Measurements from ENCODE around the gene NT5DC3.

Gene NT5DC3

GRCh38 chr12:103882861-103883596 lies 42.0 kb upstream of the NT5DC3 start:
- Histone ChIP-seq H3K9me3 (no peaks in the 10 kb centered on the region), H3K27me3 (no peaks in the 10 kb centered on the region), H3K4me1 (ENCODE audit: control insufficient read depth in 1 of 2, insufficient read depth in 1 of 2, low read depth in 1 of 2, low read length in 1 of 2) (no peaks in the 10 kb centered on the region), H3K4me3 (ENCODE audit: low read depth in 1 of 2, low read length in 1 of 2) (no peak overlapping the region), H3K27ac (no peak overlapping the region), H3K36me3 (no peaks in the 10 kb centered on the region)
- TF ChIP-seq CTCF (IDR thresholded peaks at IDR 0.05) = no peak

GRCh38 chr12:103881261-103881660 lies 40.2 kb upstream of the NT5DC3 start:
- Histone ChIP-seq H3K27ac (no peak overlapping the region), H3K36me3 (no peaks in the 10 kb centered on the region), H3K4me1 (ENCODE audit: control insufficient read depth in 1 of 2, insufficient read depth in 1 of 2, low read depth in 1 of 2, low read length in 1 of 2) (no peaks in the 10 kb centered on the region), H3K4me3 (ENCODE audit: low read depth in 1 of 2, low read length in 1 of 2) (no peak overlapping the region), H3K27me3 (no peaks in the 10 kb centered on the region), H3K9me3 (no peaks in the 10 kb centered on the region)
- no peak for TF ChIP-seq CTCF (IDR thresholded peaks at IDR 0.05)

- Histone ChIP-seq H3K36me3 (no peaks in the 10 kb centered on the region), H3K27me3 (no peaks in the 10 kb centered on the region), H3K4me1 (ENCODE audit: control insufficient read depth in 1 of 2, insufficient read depth in 1 of 2, low read depth in 1 of 2, low read length in 1 of 2) (no peaks in the 10 kb centered on the region), H3K9me3 (no peaks in the 10 kb centered on the region), H3K4me3 (ENCODE audit: low read depth in 1 of 2, low read length in 1 of 2) (no peak overlapping the region), H3K27ac (no peak overlapping the region)
- no peak for TF ChIP-seq CTCF (IDR thresholded peaks at IDR 0.05)
Measured at GRCh38 chr12:103880299-103881142, 39.5 kb upstream of the NT5DC3 start.

- Histone ChIP-seq H3K9me3 (no peaks in the 10 kb centered on the region), H3K27ac (no peak overlapping the region), H3K4me1 (ENCODE audit: control insufficient read depth in 1 of 2, insufficient read depth in 1 of 2, low read depth in 1 of 2, low read length in 1 of 2) (no peaks in the 10 kb centered on the region), H3K27me3 (no peaks in the 10 kb centered on the region), H3K36me3 (no peaks in the 10 kb centered on the region), H3K4me3 (ENCODE audit: low read depth in 1 of 2, low read length in 1 of 2) (no peak overlapping the region)
- TF ChIP-seq CTCF (IDR thresholded peaks at IDR 0.05) = no peak
Measured at GRCh38 chr12:103879878-103880277, 38.8 kb upstream of the NT5DC3 start.

- Histone ChIP-seq H3K27ac (no peak overlapping the region), H3K36me3 (no peaks in the 10 kb centered on the region), H3K4me3 (ENCODE audit: low read depth in 1 of 2, low read length in 1 of 2) (no peak overlapping the region), H3K4me1 (ENCODE audit: control insufficient read depth in 1 of 2, insufficient read depth in 1 of 2, low read depth in 1 of 2, low read length in 1 of 2) (no peaks in the 10 kb centered on the region), H3K9me3 (no peaks in the 10 kb centered on the region), H3K27me3 (no peaks in the 10 kb centered on the region)
- TF ChIP-seq CTCF (IDR thresholded peaks at IDR 0.05) = no peak
Measured at GRCh38 chr12:103879048-103879692, 38.1 kb upstream of the NT5DC3 start.
